ENCODE results near the gene CALML5.

- TF ChIP-seq POLR2AphosphoS5 (IDR thresholded peaks at IDR 0.05): no peak
- TF ChIP-seq CTCF (IDR thresholded peaks at IDR 0.05; ENCODE audit: poor library complexity, severe bottlenecking): no peak
- TF ChIP-seq TAF1 (IDR thresholded peaks at IDR 0.05; ENCODE audit: low read depth): no peak
- no peak for TF ChIP-seq EP300 (conservative IDR thresholded peaks at IDR 0.05; ENCODE audit: poor library complexity, severe bottlenecking)
Measured at GRCh38 chr10:5478694-5479305, 20.6 kb downstream of the CALML5 start.

Data from neural cell (in vitro differentiated cells).